T-cell (primary cell): ENCODE data around the gene DPP6. TPM values are rescaled to one million over a fixed set of nuclear protein-coding genes. Genes with fewer than 3 reads are reported as not detected.

Experiments
- ATAC-seq, 4 experiments: fragments of 200-7000 bp in 3 of 4; fragments of 150-1000 bp in 1 of 4; cut with Tn5 transposase; replicated peaks in 1 of 4; 1 replicate in 3 of 4; 2 replicates in 1 of 4; pipeline ENCODE4 v1.10.0; 2021; ENCODE audit warnings: moderate library complexity in 3 of 4, mild to moderate bottlenecking in 2 of 4, moderate number of reproducible peaks in 1 of 4
- CTCF ChIA-PET, 2 donors: fragments of 300-600 bp; sonication (Branson Sonifier 250); formaldehyde crosslinking; loops; one replicate each; lab custom pipeline; 2022; ENCODE audit warnings: antibody characterized with exemption in 2 of 2; lab: Charles Lee
- POLR2A ChIA-PET, 2 donors: fragments of 300-600 bp; sonication (Branson Sonifier 250); formaldehyde crosslinking; loops; one replicate each; lab custom pipeline; 2022; ENCODE audit warnings: antibody characterized with exemption in 2 of 2; lab: Charles Lee
- DNase-seq, 35 experiments: peaks; one replicate each; pipeline versions ENCODE4 v3.0.0 to v3.0.0-alpha.2; 2013 to 2023
- H3K27ac ChIP-seq: one replicate; pipeline ENCODE4 v1.5.1; 2013; ENCODE audit warnings: low read length
- H3K27me3 ChIP-seq, 2 experiments: replicated peaks in 1 of 2; 1 replicate in 1 of 2; 2 replicates in 1 of 2; pipeline versions ENCODE4 v1.6.1 to v1.7.0; 2013; ENCODE audit warnings: low read length in 1 of 2, mixed read lengths in 1 of 2; ENCODE audit not compliant: control insufficient read depth in 2 of 2, insufficient read depth in 2 of 2; ENCODE audit errors: extremely low read depth in 1 of 2
- H3K36me3 ChIP-seq, 2 donors: 1 replicate in 1 of 2; 2 replicates in 1 of 2; pipeline versions ENCODE4 v1.6.1 to v1.7.0; 2013; ENCODE audit warnings: low read length in 1 of 2; ENCODE audit not compliant: control insufficient read depth in 2 of 2, insufficient read depth in 1 of 2; ENCODE audit errors: extremely low read depth in 1 of 2
- H3K4me1 ChIP-seq, 2 experiments: 1 replicate in 1 of 2; 2 replicates in 1 of 2; pipeline versions ENCODE4 v1.6.1 to v1.7.0; 2013; ENCODE audit warnings: low read length in 2 of 2, mixed read lengths in 1 of 2; ENCODE audit not compliant: insufficient read depth in 2 of 2, control insufficient read depth in 1 of 2; ENCODE audit errors: extremely low read depth in 1 of 2
- H3K4me3 ChIP-seq, 2 donors: 1 replicate in 1 of 2; 2 replicates in 1 of 2; pipeline versions ENCODE4 v1.5.1 to v1.7.0; 2013; ENCODE audit warnings: mild to moderate bottlenecking in 2 of 2, low read length in 1 of 2, moderate library complexity in 1 of 2; ENCODE audit not compliant: control insufficient read depth in 1 of 2; ENCODE audit errors: extremely low read depth in 1 of 2
- H3K9me3 ChIP-seq: 2 replicates; pipeline ENCODE4 v1.7.0; 2013
- H3K27ac Mint-ChIP-seq, 2 donors: one replicate each; pipeline ENCODE4 v1.8.0; 2020 to 2021; ENCODE audit warnings: mild to moderate bottlenecking in 2 of 2, mixed read lengths in 2 of 2
- H3K27me3 Mint-ChIP-seq, 2 donors: one replicate each; pipeline ENCODE4 v1.8.0; 2021 to 2022; ENCODE audit warnings: mixed read lengths in 2 of 2
- H3K36me3 Mint-ChIP-seq: one replicate; pipeline ENCODE4 v1.8.0; 2021; ENCODE audit warnings: mixed read lengths
- H3K4me1 Mint-ChIP-seq, 3 donors: one replicate each; pipeline ENCODE4 v1.8.0; 2020 to 2022; ENCODE audit warnings: mixed read lengths in 3 of 3, mild to moderate bottlenecking in 1 of 3
- H3K4me3 Mint-ChIP-seq, 3 donors: one replicate each; pipeline ENCODE4 v1.8.0; 2020 to 2022; ENCODE audit warnings: mild to moderate bottlenecking in 3 of 3, mixed read lengths in 3 of 3, moderate library complexity in 3 of 3
- H3K9me3 Mint-ChIP-seq, 3 donors: one replicate each; pipeline ENCODE4 v1.8.0; 2020 to 2022; ENCODE audit warnings: mixed read lengths in 3 of 3
- WGBS: methylation state at CpG from one replicate; pipeline ENCODE4 v1.1.5; 2013; ENCODE audit warnings: missing lambda C conversion rate; ENCODE audit not compliant: insufficient coverage; 5-methylcytosine and 5-hydroxymethylcytosine counted together
- total RNA-seq, 35 experiments: library from RNA in 6 of 35; stranded (reverse) in 6 of 35; fragments of 120-200 nt in 1 of 35; gene quantifications; one replicate each; pipeline versions ENCODE4 v1.2.1 to v1.2.4 and lab custom pipeline; 2013 to 2026

The DPP6 gene
- total RNA-seq, 5 donors from 2014 or later (not counting 1 experiment from before 2014, with no cell fraction given) = not detected

DNA sequence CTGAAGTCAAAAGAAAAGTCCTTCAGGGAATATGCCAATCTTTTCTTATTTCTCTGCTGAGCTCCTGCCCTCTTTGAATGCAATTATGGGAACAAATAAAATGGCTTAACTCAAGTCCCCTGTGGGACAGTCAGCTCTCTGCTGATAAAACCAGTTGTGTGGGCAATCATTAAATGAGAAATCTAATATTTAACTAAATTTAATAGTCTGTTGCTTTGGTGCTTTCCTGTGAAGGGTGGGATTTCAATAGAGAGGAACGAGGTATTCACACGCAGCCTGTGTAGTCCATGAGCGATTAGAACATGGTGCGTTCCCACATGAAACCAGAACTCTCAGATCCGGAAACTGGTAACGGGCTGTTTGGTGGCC, 812.3 kb downstream of the DPP6 start:
- H3K9me3 ChIP-seq = no peaks in the 10 kb centered on the region

DNA sequence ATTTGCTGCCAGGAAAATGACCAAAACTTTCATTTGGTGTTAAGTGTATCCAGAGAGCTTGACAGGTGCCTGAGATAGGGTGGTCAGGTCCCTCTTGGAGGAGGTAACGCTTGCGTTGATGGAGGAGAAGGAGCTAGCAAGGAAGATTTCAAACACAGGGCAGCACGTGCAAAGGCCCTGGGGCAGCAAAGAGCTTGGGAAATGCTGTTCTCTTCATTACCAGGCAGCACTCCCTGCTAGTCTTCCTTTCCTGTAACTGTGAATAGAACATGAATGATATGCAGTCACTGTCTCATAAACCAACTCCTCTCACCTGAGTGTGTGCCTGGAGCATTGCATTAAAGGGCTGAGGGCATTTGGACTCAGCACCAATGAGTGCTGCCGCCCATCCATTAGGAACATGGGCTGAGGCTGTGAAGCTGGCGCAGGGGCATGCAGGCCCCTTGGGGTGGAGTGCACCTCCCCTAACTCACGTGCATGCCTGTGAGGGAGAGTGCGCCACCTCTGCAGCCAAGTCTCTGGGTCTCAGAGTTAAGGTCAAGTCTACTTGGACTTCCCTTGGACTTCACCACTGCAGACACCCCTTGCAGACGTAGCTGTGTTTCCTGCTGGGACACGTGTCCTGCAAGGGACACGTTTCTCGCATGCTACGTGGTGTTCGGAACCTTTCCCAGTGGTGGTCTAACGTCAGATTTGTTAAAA, 813.9 kb downstream of the DPP6 start:
- Histone ChIP-seq H3K27ac (no peak overlapping the region), H3K4me1 (no peaks in the 10 kb centered on the region), H3K9me3 (no peaks in the 10 kb centered on the region), H3K4me3 (no peak overlapping the region), H3K36me3 (no peaks in the 10 kb centered on the region), H3K27me3 (peaks cover 0 to 38% of the 10 kb centered on the region in 2 experiments)
- no peak for ATAC-seq
- H3K4me3 Mint-ChIP-seq = no peak overlapping the region
- H3K9me3 Mint-ChIP-seq = no peaks in the 10 kb centered on the region
- peaks cover 0 to 2% (median 0%) of the 10 kb centered on the region in 3 donors for H3K4me1 Mint-ChIP-seq
- H3K27ac Mint-ChIP-seq = no peak overlapping the region
- peaks cover 22 to 27% of the 10 kb centered on the region in 2 donors for H3K27me3 Mint-ChIP-seq
- DNase-seq = no peak
- ChIA-PET POLR2A (no interaction called here), CTCF (no interaction called here)
- H3K36me3 Mint-ChIP-seq = no peaks in the 10 kb centered on the region
- WGBS = 93% methylated on average over 11 of the region's 14 CpGs

More for the DNA sequence above, 812.3 kb downstream of the DPP6 start:
- no peak overlapping the region for H3K27ac ChIP-seq
- CTCF ChIA-PET = no interaction called here
- H3K4me1 Mint-ChIP-seq = peaks cover 0 to 2% (median 0%) of the 10 kb centered on the region in 3 donors
- H3K4me3 Mint-ChIP-seq = no peak overlapping the region
- H3K27me3 Mint-ChIP-seq = peaks cover 22 to 27% of the 10 kb centered on the region in 2 donors
- H3K36me3 Mint-ChIP-seq = no peaks in the 10 kb centered on the region
- DNase-seq (no peak), ATAC-seq (no peak)
- H3K4me3 ChIP-seq = no peak overlapping the region
- H3K27me3 ChIP-seq = peaks cover 0 to 39% of the 10 kb centered on the region in 2 experiments
- no peaks in the 10 kb centered on the region for H3K4me1 ChIP-seq
- H3K27ac Mint-ChIP-seq = no peak overlapping the region
- 90% methylated on average over 6 of the region's 6 CpGs for WGBS
- no peaks in the 10 kb centered on the region for H3K9me3 Mint-ChIP-seq
- no peaks in the 10 kb centered on the region for H3K36me3 ChIP-seq
- POLR2A ChIA-PET = no interaction called here

DNA sequence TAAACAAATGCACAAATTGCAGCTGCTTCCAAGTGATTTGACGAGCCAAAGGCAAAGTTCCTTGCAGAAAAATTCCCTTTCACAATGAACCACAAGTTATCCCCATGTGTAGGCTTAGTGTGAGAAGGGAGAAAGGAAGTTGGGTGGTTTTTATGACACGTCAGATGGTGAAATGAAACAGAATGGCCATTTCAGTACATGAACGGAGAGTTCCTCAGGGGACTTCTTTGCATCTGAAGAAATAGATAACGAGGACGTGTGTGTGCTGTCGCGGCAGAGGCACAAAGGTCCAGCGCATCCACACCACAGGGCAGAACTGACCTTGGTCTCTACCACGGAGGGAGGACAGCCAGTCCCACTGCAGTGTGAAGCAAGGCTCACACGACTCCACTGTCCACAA, 814.9 kb downstream of the DPP6 start:
- Histone ChIP-seq H3K27ac (no peak overlapping the region), H3K9me3 (no peaks in the 10 kb centered on the region), H3K27me3 (peaks cover 0 to 40% of the 10 kb centered on the region in 2 experiments), H3K4me1 (no peaks in the 10 kb centered on the region), H3K4me3 (no peak overlapping the region), H3K36me3 (no peaks in the 10 kb centered on the region)
- 54% methylated on average over 5 of the region's 10 CpGs for WGBS
- H3K27ac Mint-ChIP-seq = no peak overlapping the region
- no peak overlapping the region for H3K4me3 Mint-ChIP-seq
- peaks cover 23 to 29% of the 10 kb centered on the region in 2 donors for H3K27me3 Mint-ChIP-seq
- no peak for DNase-seq
- H3K4me1 Mint-ChIP-seq = peaks cover 0 to 2% (median 0%) of the 10 kb centered on the region in 3 donors
- POLR2A ChIA-PET = no interaction called here
- ATAC-seq = no peak
- CTCF ChIA-PET = no interaction called here
- H3K9me3 Mint-ChIP-seq = no peaks in the 10 kb centered on the region
- no peaks in the 10 kb centered on the region for H3K36me3 Mint-ChIP-seq

DNA sequence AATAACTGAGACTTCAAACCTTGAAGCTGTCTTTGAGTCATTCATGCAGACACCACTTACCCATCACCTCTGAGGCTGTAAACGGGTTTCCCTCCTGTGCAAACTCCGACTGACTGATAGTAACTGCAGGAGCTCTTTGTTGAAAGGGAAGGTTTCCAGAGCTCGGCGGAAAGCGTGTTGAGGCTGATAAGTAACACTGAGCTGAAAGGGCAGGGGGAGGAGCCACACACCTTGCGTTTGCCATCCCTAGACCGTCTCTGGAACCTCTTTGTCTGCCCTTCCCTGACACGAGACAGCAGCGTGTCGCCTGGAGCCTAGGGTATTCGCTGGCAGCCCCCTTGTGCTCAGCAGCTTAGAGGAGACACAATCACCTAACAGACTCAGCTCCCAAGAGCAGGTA, 816.7 kb downstream of the DPP6 start:
- no peak overlapping the region for H3K4me3 ChIP-seq
- H3K4me1 Mint-ChIP-seq = peaks cover 0 to 2% (median 0%) of the 10 kb centered on the region in 3 donors
- ATAC-seq (peak in 1 of 4 experiments; percentile 17), DNase-seq (no peak)
- H3K9me3 ChIP-seq = no peaks in the 10 kb centered on the region
- no peak overlapping the region for H3K27ac ChIP-seq
- CTCF ChIA-PET = interaction anchor here in 1 of 2 donors (0.6 kb wide), 1 partner anchor 62 kb away, joined by 3 read pairs; no protein-coding TSS in a partner anchor
- POLR2A ChIA-PET = no interaction called here
- peaks cover 26 to 34% of the 10 kb centered on the region in 2 donors for H3K27me3 Mint-ChIP-seq
- H3K4me3 Mint-ChIP-seq = no peak overlapping the region
- 3% methylated on average over 7 of the region's 11 CpGs for WGBS
- no peaks in the 10 kb centered on the region for H3K9me3 Mint-ChIP-seq
- no peaks in the 10 kb centered on the region for H3K4me1 ChIP-seq
- H3K36me3 ChIP-seq = no peaks in the 10 kb centered on the region
- H3K36me3 Mint-ChIP-seq = no peaks in the 10 kb centered on the region
- no peak overlapping the region for H3K27ac Mint-ChIP-seq
- peaks cover 0 to 35% of the 10 kb centered on the region in 2 experiments for H3K27me3 ChIP-seq

DNA sequence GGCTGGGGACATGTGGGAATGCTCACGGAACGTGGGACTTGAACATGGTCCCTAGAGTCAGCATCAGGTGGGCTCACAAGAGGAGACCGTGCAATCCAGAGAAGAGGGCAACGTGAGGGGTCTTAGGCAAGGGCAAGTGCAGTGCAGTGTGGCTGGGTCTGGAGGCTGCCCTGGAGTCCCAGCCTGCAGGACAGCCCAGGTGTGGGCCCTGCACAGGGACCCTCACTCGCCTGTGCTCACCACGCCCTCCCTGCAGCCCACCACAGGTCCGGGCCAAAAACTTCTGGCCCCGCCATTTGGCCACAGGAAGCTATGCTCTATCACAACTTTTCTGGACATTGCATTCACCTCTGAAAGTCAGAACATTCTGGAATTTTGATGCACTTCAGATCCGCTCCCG, 817.2 kb downstream of the DPP6 start:
- Histone ChIP-seq H3K4me1 (no peaks in the 10 kb centered on the region), H3K36me3 (no peaks in the 10 kb centered on the region), H3K4me3 (no peak overlapping the region), H3K27me3 (peaks cover 0 to 35% of the 10 kb centered on the region in 2 experiments), H3K27ac (no peak overlapping the region), H3K9me3 (no peaks in the 10 kb centered on the region)
- H3K9me3 Mint-ChIP-seq = no peaks in the 10 kb centered on the region
- no peaks in the 10 kb centered on the region for H3K36me3 Mint-ChIP-seq
- H3K27me3 Mint-ChIP-seq = peaks cover 26 to 34% of the 10 kb centered on the region in 2 donors
- no peak for DNase-seq
- 69% methylated on average over 6 of the region's 10 CpGs for WGBS
- POLR2A ChIA-PET = no interaction called here
- CTCF ChIA-PET = interaction anchor here in 1 of 2 donors (0.6 kb wide), 1 partner anchor 63 kb away, joined by 3 read pairs; no protein-coding TSS in a partner anchor
- peaks cover 0 to 2% (median 0%) of the 10 kb centered on the region in 3 donors for H3K4me1 Mint-ChIP-seq
- no peak overlapping the region for H3K4me3 Mint-ChIP-seq
- no peak for ATAC-seq
- no peak overlapping the region for H3K27ac Mint-ChIP-seq

DNA sequence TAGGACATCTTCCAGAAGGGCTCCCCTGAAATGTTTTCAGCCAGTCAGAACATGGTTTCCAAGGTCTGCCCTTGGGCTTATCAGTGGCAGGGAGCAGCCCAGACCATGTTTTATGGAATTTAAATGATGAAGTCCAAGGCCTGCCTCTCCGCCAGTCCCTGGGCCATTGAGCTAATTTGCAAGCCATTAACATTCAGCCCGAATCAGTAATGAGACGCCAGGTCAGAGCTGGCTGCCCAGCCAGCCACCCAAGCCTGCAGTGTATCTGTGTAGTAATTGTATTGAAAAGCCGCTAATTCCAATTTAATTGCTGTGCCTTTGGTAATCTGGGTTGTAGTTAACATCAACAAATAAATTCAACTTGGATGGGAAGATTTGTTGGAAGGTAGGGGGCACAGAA, 819.3 kb downstream of the DPP6 start:
- Mint-ChIP-seq H3K4me1 (peaks cover 0 to 2% (median 0%) of the 10 kb centered on the region in 3 donors), H3K36me3 (no peaks in the 10 kb centered on the region), H3K27me3 (peaks cover 36 to 38% of the 10 kb centered on the region in 2 donors), H3K4me3 (no peak overlapping the region), H3K27ac (no peak overlapping the region), H3K9me3 (no peaks in the 10 kb centered on the region)
- CTCF ChIA-PET = no interaction called here
- Histone ChIP-seq H3K4me1 (no peaks in the 10 kb centered on the region), H3K27ac (no peak overlapping the region), H3K4me3 (no peak overlapping the region), H3K36me3 (no peaks in the 10 kb centered on the region), H3K9me3 (no peaks in the 10 kb centered on the region), H3K27me3 (peaks cover 0 to 48% of the 10 kb centered on the region in 2 experiments)
- DNase-seq = no peak
- ATAC-seq = no peak
- 71% methylated on average over 1 of the region's 4 CpGs for WGBS
- POLR2A ChIA-PET = no interaction called here
